K562 (cell line): ENCODE data around the gene WDR93. TPM values are rescaled to one million over a fixed set of nuclear protein-coding genes. Genes with fewer than 3 reads are reported as not detected.

ENCODE experiments used
- ATAC-seq: fragments of 200-7000 bp; cut with Tn5 transposase; 3 replicates; pipeline ENCODE4 v1.9.1; 2020; ENCODE audit warnings: moderate library complexity
- BruUV-seq: library from RNA; stranded (reverse); fragments of 400-500 nt; replicated peaks from 2 replicates; lab custom pipeline; 2021; lab: Mats Ljungman, UMichigan
- CTCF ChIA-PET: fragments of 300-600 bp; formaldehyde crosslinking; extraction: SDS; loops from one replicate; lab custom pipeline; 2021; ENCODE audit warnings: low intra/inter-chr PET ratio; lab: Yijun Ruan, JAX
- POLR2A ChIA-PET: fragments of 300-600, 350-650 bp; sonication (Branson Sonifier 250); formaldehyde crosslinking; extraction: SDS; loops from one replicate; lab custom pipeline; 2021; ENCODE audit warnings: antibody characterized with exemption, inconsistent platforms; lab: Yijun Ruan, JAX
- DNase-seq, 4 experiments: peaks; one replicate each; pipeline versions ENCODE4 v3.0.0 to v3.0.0-alpha.2; 2011 to 2018; ENCODE audit warnings: low spot score in 3 of 4, mixed read lengths in 3 of 4; ENCODE audit errors: extremely low read depth in 1 of 4
- FAIRE-seq: peaks from 2 replicates; lab custom pipeline; 2011; peaks lifted over from hg19 to GRCh38; lab: Jason Lieb, UNC
- H2AFZ ChIP-seq: 2 replicates; pipeline ENCODE4 v1.6.0; 2011; ENCODE audit warnings: low read depth, low read length, control low read depth, inconsistent platforms
- H3K27ac ChIP-seq: fragments of 200-600 bp; 3 replicates; pipeline ENCODE4 v1.8.0; 2011; ENCODE audit warnings: low read depth, mild to moderate bottlenecking, control low read depth, inconsistent platforms, low read length, moderate library complexity, mixed read lengths; ENCODE audit errors: extremely low read depth
- H3K27me3 ChIP-seq, 2 experiments: fragments of 300-600 bp in 1 of 2; 2 replicates in 1 of 2; 3 replicates in 1 of 2; pipeline versions ENCODE4 v1.6.0 to v1.8.0; 2011; ENCODE audit warnings: inconsistent platforms in 2 of 2, low read length in 2 of 2, mild to moderate bottlenecking in 1 of 2, mixed read lengths in 1 of 2, moderate library complexity in 1 of 2; ENCODE audit not compliant: control insufficient read depth in 2 of 2, insufficient read depth in 2 of 2
- H3K36me3 ChIP-seq: fragments of 300-600 bp; 3 replicates; pipeline ENCODE4 v1.8.0; 2011; ENCODE audit warnings: mild to moderate bottlenecking, low read length, inconsistent platforms; ENCODE audit not compliant: control insufficient read depth, insufficient read depth
- H3K4me1 ChIP-seq, 2 experiments: fragments of 200-600 bp in 1 of 2; replicated peaks in 1 of 2; 2 replicates in 1 of 2; 3 replicates in 1 of 2; pipeline versions ENCODE4 v1.5.1 to v1.8.0; 2011; ENCODE audit warnings: inconsistent platforms in 2 of 2, low read length in 2 of 2, mild to moderate bottlenecking in 1 of 2, mixed read lengths in 1 of 2, moderate library complexity in 1 of 2; ENCODE audit not compliant: control insufficient read depth in 2 of 2, insufficient read depth in 2 of 2
- H3K4me2 ChIP-seq: 2 replicates; pipeline ENCODE4 v1.6.1; 2011; ENCODE audit warnings: low read length, control low read depth, inconsistent platforms, mixed read lengths; ENCODE audit not compliant: insufficient read depth
- H3K4me3 ChIP-seq: fragments of 200-600 bp; sonication (generic), shearing (Covaris generic); 2 replicates; pipeline ENCODE4 v1.5.1; 2016; ENCODE audit warnings: control low read depth, inconsistent platforms
- H3K79me2 ChIP-seq: fragments of 200-600 bp; 3 replicates; pipeline ENCODE4 v1.8.0; 2011; ENCODE audit warnings: low read length, inconsistent platforms; ENCODE audit not compliant: control insufficient read depth, insufficient read depth
- H3K9ac ChIP-seq, 2 experiments: 2 replicates each; pipeline versions ENCODE4 v1.6.0 to v1.6.1; 2011; ENCODE audit warnings: low read depth in 2 of 2, low read length in 2 of 2, control low read depth in 1 of 2, inconsistent platforms in 1 of 2, mild to moderate bottlenecking in 1 of 2, mixed read lengths in 1 of 2; ENCODE audit not compliant: insufficient read depth in 1 of 2
- H3K9me1 ChIP-seq: one replicate; pipeline ENCODE4 v1.6.0; 2011; ENCODE audit warnings: inconsistent platforms, mild to moderate bottlenecking, low read length, moderate library complexity; ENCODE audit not compliant: control insufficient read depth, insufficient read depth
- H3K9me3 ChIP-seq: replicated peaks from 2 replicates; pipeline ENCODE4 v1.5.1; 2011; ENCODE audit warnings: low read depth, low read length, inconsistent platforms; ENCODE audit not compliant: control insufficient read depth, insufficient read depth
- H4K20me1 ChIP-seq: replicated peaks from 2 replicates; pipeline ENCODE4 v1.6.1; 2011; ENCODE audit warnings: low read length, inconsistent platforms, mixed read lengths; ENCODE audit not compliant: control insufficient read depth, insufficient read depth
- DIDO1 ChIP-seq: fragments of 450-650 bp; IDR thresholded peaks from 2 replicates; pipeline ENCODE4 v1.6.1; 2016; ENCODE audit warnings: low read depth, missing biosample characterization, missing genetic modification characterization
- FOXP1 ChIP-seq: sonication (generic); formaldehyde crosslinking; IDR thresholded peaks from 2 replicates; pipeline ENCODE4 v1.8.0; 2022; ENCODE audit warnings: mild to moderate bottlenecking, missing genetic modification reagents
- RB1 ChIP-seq: fragments of 450-650 bp; IDR thresholded peaks from 2 replicates; pipeline ENCODE4 v1.6.1; 2017; ENCODE audit warnings: low read depth, mild to moderate bottlenecking
- SETDB1 ChIP-seq: IDR thresholded peaks from one replicate; pipeline ENCODE4 v1.6.1; 2012; ENCODE audit warnings: low read length, control low read depth, inconsistent platforms
- WGBS: fragments of 100-300 bp; shearing (Covaris generic); methylation state at CpG from one replicate; pipeline ENCODE4 v1.1.6; 2016; ENCODE audit warnings: low coverage, mixed read lengths; ENCODE audit not compliant: insufficient coverage; ENCODE audit errors: missing lambda C conversion rate; 5-methylcytosine and 5-hydroxymethylcytosine counted together
- in situ Hi-C: fragments of 300-500 bp; cut with MboI; formaldehyde crosslinking; loops from 4 replicates; pipeline ENCODE4 v1.15.0; 2018; ENCODE audit warnings: inconsistent platforms, mixed read lengths
- intact Hi-C: fragments of 100-400 bp; cut with micrococcal nuclease; formaldehyde crosslinking; loops from 2 replicates; pipeline ENCODE4 v1.14.2; 2022
- polyA plus RNA-seq, 8 experiments: library from polyadenylated mRNA; depleted of rRNA in 4 of 8; stranded (reverse) in 5 of 8; unstranded in 3 of 8; fragments of >200 nt; fragmentation: Nextera tagmentation in 2 of 8; fragmentation: Illumina TruSeq in 1 of 8; extraction: Ambion mirVana in 2 of 8; extraction: Trizol in 1 of 8; gene quantifications; 2 replicates each; pipeline versions ENCODE4 v1.2.1 to v1.2.3, GENCODE V29; 2011 to 2014; ENCODE audit warnings: inconsistent platforms in 1 of 8, missing spikeins in 1 of 8
- total RNA-seq, 7 experiments: library from RNA; depleted of rRNA in 6 of 7; stranded (reverse); fragments of >200 nt in 6 of 7; fragmentation: Illumina TruSeq in 2 of 7; extraction: Trizol in 2 of 7; gene quantifications; 2 replicates each; pipeline versions ENCODE4 v1.2.1 to v1.2.3, GENCODE V29; 2011 to 2021; ENCODE audit warnings: low replicate concordance in 1 of 7
- TF ChIP-seq, protein P1 (sequence below): sonication (generic); formaldehyde crosslinking; IDR thresholded peaks from 2 replicates; pipeline ENCODE4 v1.8.1; 2023; ENCODE audit warnings: mild to moderate bottlenecking, missing genetic modification reagents

WDR93 gene
- total and polyA plus RNA-seq, 9 of the 15 experiments (the other 6 are each of a cell fraction or from before 2014, with no cell fraction given): not detected

DNA sequence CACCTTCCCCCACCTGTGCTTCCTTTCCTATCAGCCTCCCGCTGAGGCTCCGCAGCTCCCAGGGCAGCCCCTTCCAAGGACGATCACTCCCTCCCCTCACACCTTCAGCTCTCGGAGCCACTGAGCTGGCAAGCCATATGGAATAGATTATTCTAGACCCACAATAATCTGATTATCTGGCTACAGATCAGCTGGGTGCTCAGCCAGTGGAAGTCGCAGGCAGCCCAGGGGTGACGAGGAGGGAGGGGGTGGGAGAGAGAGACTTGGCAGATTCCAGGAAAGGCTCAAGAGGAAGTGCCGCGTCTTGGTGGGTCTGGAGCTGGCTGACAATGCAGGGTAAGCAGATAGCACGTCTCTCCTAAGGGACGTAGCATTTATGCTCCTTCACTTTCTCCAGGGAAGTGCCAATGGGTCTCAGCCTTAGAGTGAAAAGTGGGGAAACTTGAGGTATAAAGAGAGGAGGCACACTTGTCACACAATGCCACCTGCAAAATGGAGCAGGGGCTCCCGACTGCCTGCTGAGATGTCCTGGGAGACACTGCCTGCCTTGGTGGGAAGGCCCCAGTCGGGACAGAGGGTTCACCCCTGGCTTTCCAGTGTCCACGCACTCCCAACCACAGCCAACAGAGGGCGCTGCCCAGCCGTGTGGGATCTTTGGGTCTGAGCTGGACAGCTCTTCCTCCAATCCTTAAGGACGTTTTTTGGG, 69.8 kb downstream of the WDR93 start (continued):
- TF ChIP-seq RB1: peak; percentile 70

DNA sequence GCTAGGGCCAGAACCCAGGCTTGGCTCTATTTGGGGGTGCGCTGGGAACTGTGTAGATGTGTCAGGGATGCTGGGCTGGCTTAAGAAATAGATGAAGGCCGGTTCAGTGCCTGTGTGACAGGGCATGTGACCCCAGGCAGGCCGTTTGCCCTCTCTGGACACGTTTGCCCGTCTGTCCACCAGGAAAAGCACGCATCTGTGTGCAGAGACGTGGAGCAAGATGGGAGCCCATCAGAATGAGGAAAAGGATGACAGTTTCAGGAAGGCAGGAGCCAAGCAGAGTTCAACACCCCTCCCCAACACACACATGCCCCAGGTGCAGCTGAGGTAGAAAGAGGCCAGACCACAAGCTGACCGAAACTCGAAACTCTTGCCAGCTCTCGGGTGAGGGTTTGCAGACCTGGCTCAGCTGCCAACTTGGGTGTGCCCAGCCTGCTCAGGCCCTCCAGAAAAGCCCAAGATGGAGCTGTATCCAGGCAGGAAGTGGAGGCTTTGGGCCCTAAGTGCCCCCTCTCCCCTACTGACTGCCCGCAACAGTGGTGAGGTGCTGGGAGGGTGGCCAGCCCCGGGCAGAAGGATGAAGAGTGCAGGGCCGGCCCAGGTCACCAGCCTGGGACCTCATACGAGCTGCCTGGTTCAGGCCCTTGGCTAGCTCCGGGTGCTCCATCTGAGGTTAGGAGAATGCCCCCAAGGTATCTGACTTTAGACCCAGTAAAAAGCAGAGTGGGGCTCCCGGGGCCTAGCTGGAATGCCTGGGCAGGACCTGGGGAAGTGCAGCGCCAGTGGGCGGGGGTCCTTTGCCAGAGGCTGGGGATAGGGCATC, 70.6 kb downstream of the WDR93 start:
- intact Hi-C loops: loop anchor here (5.0 kb wide), 2 partner anchors 61 to 131 kb away; partner anchors contain the start of gene AP3S2
- in situ Hi-C loops: no loop called here
- POLR2A ChIA-PET: interaction anchor here (0.6 to 1.6 kb wide), 12 partner anchors 8 to 903 kb away, joined by 3 to 7 read pairs (median 3); partner anchors contain the start of genes ANPEP and AP3S2
- no peaks in the 10 kb centered on the region for H4K20me1 ChIP-seq
- H3K9ac ChIP-seq: peak overlapping the region in 1 of 2 experiments; percentile 80; a peak in 2 of 4 replicates
- H3K79me2 ChIP-seq: no peaks in the 10 kb centered on the region
- H3K27ac ChIP-seq: no peak overlapping the region
- no peak for FAIRE-seq
- peaks cover 13 to 26% of the 10 kb centered on the region in 2 experiments for H3K4me1 ChIP-seq
- H3K9me3 ChIP-seq: no peaks in the 10 kb centered on the region
- WGBS: 46% methylated on average over 18 of the region's 18 CpGs
- ATAC-seq: peak; percentile 13
- no peaks in the 10 kb centered on the region for H3K27me3 ChIP-seq
- CTCF ChIA-PET: interaction anchor here (0.6 to 3.6 kb wide), 5 partner anchors 11 to 127 kb away, joined by 3 to 28 read pairs (median 4); no protein-coding TSS in a partner anchor
- no peaks in the 10 kb centered on the region for H3K9me1 ChIP-seq
- peak overlapping the region; percentile 84 for H3K4me2 ChIP-seq
- TF ChIP-seq DIDO1 (tag) (no peak), FOXP1 (0 out of 2 replicates have a peak, but pooled peaks have one; percentile 13), SETDB1 (no peak)
- TF ChIP-seq, protein P1, sequence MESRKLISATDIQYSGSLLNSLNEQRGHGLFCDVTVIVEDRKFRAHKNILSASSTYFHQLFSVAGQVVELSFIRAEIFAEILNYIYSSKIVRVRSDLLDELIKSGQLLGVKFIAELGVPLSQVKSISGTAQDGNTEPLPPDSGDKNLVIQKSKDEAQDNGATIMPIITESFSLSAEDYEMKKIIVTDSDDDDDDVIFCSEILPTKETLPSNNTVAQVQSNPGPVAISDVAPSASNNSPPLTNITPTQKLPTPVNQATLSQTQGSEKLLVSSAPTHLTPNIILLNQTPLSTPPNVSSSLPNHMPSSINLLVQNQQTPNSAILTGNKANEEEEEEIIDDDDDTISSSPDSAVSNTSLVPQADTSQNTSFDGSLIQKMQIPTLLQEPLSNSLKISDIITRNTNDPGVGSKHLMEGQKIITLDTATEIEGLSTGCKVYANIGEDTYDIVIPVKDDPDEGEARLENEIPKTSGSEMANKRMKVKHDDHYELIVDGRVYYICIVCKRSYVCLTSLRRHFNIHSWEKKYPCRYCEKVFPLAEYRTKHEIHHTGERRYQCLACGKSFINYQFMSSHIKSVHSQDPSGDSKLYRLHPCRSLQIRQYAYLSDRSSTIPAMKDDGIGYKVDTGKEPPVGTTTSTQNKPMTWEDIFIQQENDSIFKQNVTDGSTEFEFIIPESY (CRISPR knock-in tag): 0 out of 2 replicates have a peak, but pooled peaks have one; percentile 1
- TF ChIP-seq, all 486 proteins: peak for 2
- DNase-seq: no peak
- no TSS peak for BruUV-seq
- Histone ChIP-seq H3K36me3 (no peaks in the 10 kb centered on the region), H2AFZ (peak overlapping the region; percentile 95), H3K4me3 (no peak overlapping the region)
